HG03432 (cell line): Measurements from ENCODE around the gene FOXO6.

Experiments used
- ATAC-seq: cut with Tn5 transposase; IDR thresholded peaks from one replicate; pipeline ENCODE4 v1.9.1; 2021; ENCODE audit warnings: mild to moderate bottlenecking, moderate library complexity; ENCODE audit not compliant: unreplicated experiment

FOXO6 gene

GRCh38 chr1:41360786-41361494 is at the start of gene FOXO6:
Gene FOXO6 (plus strand): TSS chr1:41361434.
- peak; percentile 90 for ATAC-seq

GRCh38 chr1:41312991-41313645 is 48.1 kb upstream of the FOXO6 start:
- ATAC-seq: no peak

- no peak for ATAC-seq
Measured at GRCh38 chr1:41313661-41314131, 47.5 kb upstream of the FOXO6 start.

GRCh38 chr1:41314376-41315145 is 46.7 kb upstream of the FOXO6 start:
- no peak for ATAC-seq

- no peak for ATAC-seq
Measured at GRCh38 chr1:41315146-41315822, 46.0 kb upstream of the FOXO6 start.

GRCh38 chr1:41315871-41316270 is 45.4 kb upstream of the FOXO6 start:
- no peak for ATAC-seq

- ATAC-seq: no peak
Measured at GRCh38 chr1:41317361-41317760, 43.9 kb upstream of the FOXO6 start.

- no peak for ATAC-seq
Measured at GRCh38 chr1:41318135-41318534, 43.1 kb upstream of the FOXO6 start.

- no peak for ATAC-seq
Measured at GRCh38 chr1:41319106-41319755, 42.0 kb upstream of the FOXO6 start.

GRCh38 chr1:41319807-41320711 is 41.2 kb upstream of the FOXO6 start:
- no peak for ATAC-seq

- no peak for ATAC-seq
Measured at GRCh38 chr1:41320895-41321676, 40.1 kb upstream of the FOXO6 start.

GRCh38 chr1:41322101-41322661 is 39.1 kb upstream of the FOXO6 start:
- ATAC-seq: no peak

- no peak for ATAC-seq
Measured at GRCh38 chr1:41322835-41323234, 38.4 kb upstream of the FOXO6 start.

GRCh38 chr1:41323243-41323642 is 38.0 kb upstream of the FOXO6 start:
- ATAC-seq: no peak

- ATAC-seq: no peak
Measured at GRCh38 chr1:41325801-41326200, 35.4 kb upstream of the FOXO6 start.

- no peak for ATAC-seq
Measured at GRCh38 chr1:41327383-41327999, 33.7 kb upstream of the FOXO6 start.

- ATAC-seq: no peak
Measured at GRCh38 chr1:41328001-41328615, 33.1 kb upstream of the FOXO6 start.
